Right atrium auricular region (tissue), 2 donors: ENCODE results near the gene FOXP2. TPM values are rescaled to one million over a fixed set of nuclear protein-coding genes. Genes with fewer than 3 reads are reported as not detected.

Experiments
- DNase-seq: peaks from one replicate; pipeline ENCODE4 v3.0.0-alpha.2; 2019; ENCODE audit warnings: low spot score
- H3K27ac ChIP-seq, 2 donors: fragments of 200-600 bp; sonication (generic); 1 replicate in 1 of 2; 2 replicates in 1 of 2; pipeline ENCODE4 v1.5.1; 2016 to 2019
- H3K27me3 ChIP-seq, 2 donors: fragments of 200-600 bp; sonication (generic); one replicate each; pipeline versions ENCODE4 v1.5.1 to v1.6.0; 2017 to 2019
- H3K36me3 ChIP-seq: fragments of 200-600 bp; sonication (generic); one replicate; pipeline ENCODE4 v1.5.1; 2016
- H3K4me1 ChIP-seq, 2 donors: fragments of 200-600 bp; sonication (generic); one replicate each; pipeline versions ENCODE4 v1.5.1 to v1.6.0; 2017 to 2019
- H3K4me3 ChIP-seq, 2 donors: fragments of 200-600 bp; sonication (generic); 1 replicate in 1 of 2; 2 replicates in 1 of 2; pipeline ENCODE4 v1.5.1; 2017 to 2019; ENCODE audit warnings: mild to moderate bottlenecking in 1 of 2, moderate library complexity in 1 of 2
- H3K9me3 ChIP-seq, 2 donors: fragments of 200-600 bp; sonication (generic); one replicate each; pipeline ENCODE4 v1.5.1; 2019
- CTCF ChIP-seq, 2 donors: fragments of 200-600 bp; sonication (generic); IDR thresholded peaks; one replicate each; pipeline ENCODE4 v1.5.1; 2019; ENCODE audit warnings: antibody characterized with exemption in 2 of 2
- total RNA-seq, 2 donors: library from RNA; depleted of rRNA; stranded (reverse); fragments of >200 nt; gene quantifications; one replicate each; pipeline ENCODE4 v1.1.0, GENCODE V29; 2016

The FOXP2 gene
- total RNA-seq, 2 donors from 2014 or later: 2.0 to 3.8 TPM

DNA sequence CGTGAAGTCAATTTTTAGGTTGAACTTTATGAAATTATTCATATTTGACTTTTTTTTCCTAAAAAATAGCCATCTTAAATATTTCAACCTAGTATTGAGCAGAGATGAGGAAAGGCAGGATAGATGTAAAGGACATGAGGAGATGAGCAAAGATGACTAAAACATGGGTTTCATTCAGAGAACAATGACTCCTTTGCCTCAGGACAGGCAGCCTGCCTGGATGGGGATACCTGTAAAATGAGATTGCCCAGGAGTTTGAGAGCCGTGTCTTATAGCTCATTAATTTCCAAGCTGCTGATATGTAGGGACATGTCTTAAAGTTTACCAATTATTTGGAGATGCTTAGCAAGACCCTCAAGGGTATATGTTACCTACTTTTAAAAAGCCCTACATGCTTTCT is 263.5 kb downstream of the FOXP2 start:
- Histone ChIP-seq H3K4me3 (no peak overlapping the region), H3K36me3 (no peaks in the 10 kb centered on the region), H3K27ac (no peak overlapping the region), H3K9me3 (no peaks in the 10 kb centered on the region), H3K27me3 (no peaks in the 10 kb centered on the region), H3K4me1 (no peaks in the 10 kb centered on the region)
- no peak for DNase-seq
- TF ChIP-seq CTCF (IDR thresholded peaks at IDR 0.05): no peak

- H3K27me3 ChIP-seq: no peaks in the 10 kb centered on the region
Measured at GRCh38 chr7:114687238-114687637, 272.6 kb downstream of the FOXP2 start.

GRCh38 chr7:114688443-114689055 is 273.9 kb downstream of the FOXP2 start:
- no peak for TF ChIP-seq CTCF (IDR thresholded peaks at IDR 0.05)
- no peaks in the 10 kb centered on the region for H3K9me3 ChIP-seq

More at GRCh38 chr7:114687238-114687637, 272.6 kb downstream of the FOXP2 start:
- Histone ChIP-seq H3K36me3 (no peaks in the 10 kb centered on the region), H3K27ac (no peak overlapping the region), H3K4me1 (no peaks in the 10 kb centered on the region), H3K9me3 (no peaks in the 10 kb centered on the region), H3K4me3 (no peak overlapping the region)
- no peak for DNase-seq
- TF ChIP-seq CTCF (IDR thresholded peaks at IDR 0.05): no peak

DNA sequence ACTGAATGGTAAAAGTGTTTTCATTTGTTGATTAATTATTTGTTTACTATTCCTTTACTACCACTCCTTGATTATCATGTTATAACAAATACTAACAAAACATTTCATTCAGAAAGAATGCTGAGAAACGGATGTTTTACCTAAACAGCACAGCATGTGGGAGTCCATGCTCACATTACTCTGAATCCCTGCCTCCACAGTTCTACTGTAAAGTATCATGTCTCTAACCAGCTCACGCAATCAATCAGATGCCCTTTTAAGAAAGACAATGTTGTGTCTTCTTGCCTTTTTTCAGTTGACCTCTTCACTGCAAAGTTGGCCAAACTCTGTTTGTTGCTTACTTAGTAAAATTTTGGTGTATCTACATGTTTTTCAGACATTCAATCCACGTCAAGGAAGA is 274.8 kb downstream of the FOXP2 start:
- Histone ChIP-seq H3K9me3 (no peaks in the 10 kb centered on the region), H3K36me3 (no peaks in the 10 kb centered on the region), H3K4me3 (no peak overlapping the region), H3K27ac (no peak overlapping the region), H3K27me3 (no peaks in the 10 kb centered on the region), H3K4me1 (no peaks in the 10 kb centered on the region)
- no peak for TF ChIP-seq CTCF (IDR thresholded peaks at IDR 0.05)
- no peak for DNase-seq

More at GRCh38 chr7:114688443-114689055, 273.9 kb downstream of the FOXP2 start:
- no peaks in the 10 kb centered on the region for H3K36me3 ChIP-seq
- no peaks in the 10 kb centered on the region for H3K27me3 ChIP-seq
- no peak for DNase-seq
- no peak overlapping the region for H3K27ac ChIP-seq
- no peaks in the 10 kb centered on the region for H3K4me1 ChIP-seq
- no peak overlapping the region for H3K4me3 ChIP-seq

DNA sequence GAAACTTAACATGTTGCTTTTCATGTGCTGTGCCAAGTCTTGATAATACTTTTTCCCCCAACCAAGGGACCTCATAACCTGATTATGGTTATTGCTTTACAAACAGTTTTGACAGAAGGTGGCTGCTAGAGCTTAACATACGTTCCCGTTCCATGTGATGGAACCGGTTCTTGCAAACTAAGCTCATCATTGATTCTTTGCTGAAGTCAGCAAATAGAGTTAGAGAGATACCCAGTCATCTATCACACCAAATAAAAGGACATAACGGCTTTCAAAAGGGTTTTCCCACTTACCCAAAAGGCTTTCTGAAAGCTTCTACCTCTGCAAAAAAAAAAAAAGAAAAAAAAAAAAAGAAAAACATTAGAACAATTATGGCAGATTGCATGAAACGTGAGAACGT is 277.0 kb downstream of the FOXP2 start:
- TF ChIP-seq CTCF (IDR thresholded peaks at IDR 0.05): no peak
- no peaks in the 10 kb centered on the region for H3K36me3 ChIP-seq
- no peak for DNase-seq

DNA sequence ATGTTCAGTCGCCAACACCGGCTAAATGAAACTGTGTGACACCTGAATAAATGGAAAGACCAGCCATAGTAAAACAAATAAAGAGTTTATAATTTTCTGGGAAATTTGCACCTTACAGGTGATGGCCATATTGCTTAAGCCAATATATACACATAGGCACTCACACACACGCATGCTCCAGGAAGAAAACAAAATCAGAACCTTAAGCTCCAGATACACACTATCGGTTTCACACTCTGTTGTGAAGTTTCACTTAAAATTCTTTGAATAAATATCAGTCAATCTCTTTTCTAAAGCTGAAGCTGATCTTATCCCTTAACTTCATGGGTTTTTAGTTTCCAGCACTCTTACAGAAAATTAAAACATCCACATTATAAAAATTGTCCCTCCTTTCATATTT is 280.6 kb downstream of the FOXP2 start:
- no peak for TF ChIP-seq CTCF (IDR thresholded peaks at IDR 0.05)
- H3K27ac ChIP-seq: no peak overlapping the region

More for the DNA sequence above, 277.0 kb downstream of the FOXP2 start:
- Histone ChIP-seq H3K27me3 (no peaks in the 10 kb centered on the region), H3K9me3 (no peaks in the 10 kb centered on the region), H3K27ac (no peak overlapping the region), H3K4me1 (no peaks in the 10 kb centered on the region), H3K4me3 (no peak overlapping the region)

More for the DNA sequence above, 280.6 kb downstream of the FOXP2 start:
- Histone ChIP-seq H3K4me1 (no peaks in the 10 kb centered on the region), H3K27me3 (no peaks in the 10 kb centered on the region), H3K9me3 (no peaks in the 10 kb centered on the region), H3K4me3 (no peak overlapping the region), H3K36me3 (no peaks in the 10 kb centered on the region)
- no peak for DNase-seq
